HG02678 (cell line): ENCODE data around the gene MTFR1L.
"Not testable (repeated sequence)": the region's sequence is repeated elsewhere in the genome, so short reads cannot be mapped to it uniquely, and the experiment has no call there.

Source experiments
- ATAC-seq: cut with Tn5 transposase; IDR thresholded peaks from one replicate; pipeline ENCODE4 v1.9.1; 2021; ENCODE audit warnings: mild to moderate bottlenecking, moderate library complexity; ENCODE audit not compliant: unreplicated experiment

Gene MTFR1L

DNA sequence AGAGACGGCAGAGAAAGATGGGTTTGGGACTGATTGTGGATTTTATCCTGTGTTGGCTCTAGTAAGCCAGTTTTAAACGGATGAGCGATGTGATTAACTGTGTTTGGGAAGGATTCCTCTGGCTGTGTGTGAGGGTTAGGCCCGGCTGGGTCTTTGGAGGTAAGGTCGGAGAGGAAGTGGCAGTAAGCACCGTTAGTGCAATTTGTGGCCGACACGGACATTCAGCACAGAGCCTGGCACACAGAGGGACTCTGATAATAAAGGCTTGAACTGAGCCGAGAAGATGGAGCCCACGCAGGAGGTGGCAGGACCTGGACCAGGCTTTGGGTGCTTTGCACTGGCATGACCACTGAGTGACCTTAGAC, 1.3 kb downstream of the MTFR1L start:
- ATAC-seq, result no peak

DNA sequence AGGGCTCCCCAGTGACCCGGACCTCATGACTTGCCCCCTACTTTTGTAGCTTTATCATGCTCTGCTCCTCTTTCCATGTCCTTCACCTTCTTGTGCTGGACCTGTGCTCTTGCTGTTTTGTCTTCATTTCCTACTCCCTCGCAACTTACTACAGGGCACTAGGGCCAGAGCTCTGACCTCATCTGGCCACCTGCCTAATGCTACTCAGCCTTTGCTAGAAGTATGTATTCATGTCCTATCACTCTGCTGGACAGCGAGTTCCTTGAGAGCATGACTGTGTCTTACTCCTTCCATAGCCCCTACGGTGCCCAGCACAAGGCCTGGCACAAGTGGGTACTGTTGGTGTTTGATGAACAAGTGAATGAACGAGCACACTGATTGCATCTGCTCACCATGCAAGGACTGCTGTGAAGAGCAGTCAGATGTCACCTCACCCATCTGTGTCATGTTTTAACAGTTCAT, 1.9 kb downstream of the MTFR1L start:
- no peak for ATAC-seq

DNA sequence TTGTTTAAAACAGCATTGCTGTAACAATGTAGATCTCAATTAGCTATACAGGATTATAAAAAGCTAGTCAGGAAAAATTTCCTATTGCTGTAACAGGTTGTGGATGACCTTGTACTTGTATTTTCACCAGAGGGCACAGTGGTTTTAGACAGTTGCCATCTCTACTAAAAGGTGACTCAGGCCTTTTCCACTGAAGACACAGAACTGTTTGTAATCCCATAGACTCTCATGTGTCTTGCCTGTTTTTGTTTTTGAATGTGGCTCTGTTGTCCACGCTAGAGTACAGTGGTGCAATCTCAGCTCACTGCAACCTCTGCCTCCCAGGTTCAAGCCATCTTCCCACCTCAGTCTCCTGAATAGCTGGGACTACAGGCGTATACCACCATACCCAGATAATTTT, 5.9 kb downstream of the MTFR1L start:
- no peak for ATAC-seq

DNA sequence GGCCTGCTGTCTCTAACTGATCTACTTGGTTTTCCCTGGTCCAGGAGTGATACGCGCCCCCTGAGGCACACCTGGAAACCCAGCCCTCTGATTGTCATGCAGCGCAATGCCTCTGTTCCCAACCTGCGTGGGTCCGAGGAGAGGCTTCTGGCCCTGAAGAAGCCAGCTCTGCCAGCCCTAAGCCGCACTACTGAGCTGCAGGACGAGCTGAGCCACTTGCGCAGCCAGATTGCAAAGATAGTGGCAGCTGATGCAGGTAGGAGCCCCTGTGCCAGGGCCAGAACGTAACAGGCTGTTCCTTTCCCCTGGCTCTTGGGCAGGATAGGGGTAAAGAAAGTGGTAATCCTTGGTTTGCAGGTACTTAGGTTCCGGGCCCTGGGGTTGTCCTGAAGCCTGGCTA, 6.8 kb downstream of the MTFR1L start:
- no peak for ATAC-seq

DNA sequence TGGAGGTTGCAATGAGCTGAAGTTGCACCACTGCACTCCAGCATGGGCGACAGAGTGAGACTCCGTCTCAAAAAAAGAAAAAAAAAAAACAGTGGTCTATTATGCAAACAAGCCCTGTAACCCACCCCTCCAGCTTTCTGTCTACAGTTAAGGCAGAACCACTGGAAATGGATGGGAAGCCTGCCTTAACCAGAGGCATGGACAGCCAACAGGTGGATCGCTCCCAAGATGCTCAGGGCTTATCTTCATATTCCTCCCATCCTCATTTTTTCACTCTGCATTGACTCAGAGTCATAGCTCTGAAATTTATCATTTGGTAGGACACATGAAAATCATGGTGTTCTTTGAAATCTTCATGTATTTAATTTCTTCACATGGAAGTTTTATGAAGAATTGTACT, 8.7 kb downstream of the MTFR1L start:
- ATAC-seq, result no peak

DNA sequence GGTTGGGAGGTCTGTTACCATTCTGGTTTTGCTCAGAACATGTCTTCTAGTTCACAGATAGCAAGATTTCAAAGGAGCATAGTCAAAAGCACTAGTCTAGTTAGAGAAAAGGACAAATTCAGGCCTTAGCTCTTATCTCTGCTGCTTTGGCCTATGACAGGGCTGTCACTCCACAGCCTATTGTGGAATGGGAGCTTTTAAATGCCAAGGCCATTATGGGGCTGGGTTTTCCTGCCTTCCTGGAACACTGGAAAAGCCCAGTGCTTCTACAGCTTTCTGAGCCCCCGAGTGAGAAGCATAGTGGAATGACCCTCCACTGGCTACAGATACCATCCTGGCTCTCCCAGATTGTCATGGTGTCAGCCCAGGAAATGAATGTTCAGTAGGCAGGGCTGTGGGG, 9.3 kb downstream of the MTFR1L start:
- no peak for ATAC-seq

DNA sequence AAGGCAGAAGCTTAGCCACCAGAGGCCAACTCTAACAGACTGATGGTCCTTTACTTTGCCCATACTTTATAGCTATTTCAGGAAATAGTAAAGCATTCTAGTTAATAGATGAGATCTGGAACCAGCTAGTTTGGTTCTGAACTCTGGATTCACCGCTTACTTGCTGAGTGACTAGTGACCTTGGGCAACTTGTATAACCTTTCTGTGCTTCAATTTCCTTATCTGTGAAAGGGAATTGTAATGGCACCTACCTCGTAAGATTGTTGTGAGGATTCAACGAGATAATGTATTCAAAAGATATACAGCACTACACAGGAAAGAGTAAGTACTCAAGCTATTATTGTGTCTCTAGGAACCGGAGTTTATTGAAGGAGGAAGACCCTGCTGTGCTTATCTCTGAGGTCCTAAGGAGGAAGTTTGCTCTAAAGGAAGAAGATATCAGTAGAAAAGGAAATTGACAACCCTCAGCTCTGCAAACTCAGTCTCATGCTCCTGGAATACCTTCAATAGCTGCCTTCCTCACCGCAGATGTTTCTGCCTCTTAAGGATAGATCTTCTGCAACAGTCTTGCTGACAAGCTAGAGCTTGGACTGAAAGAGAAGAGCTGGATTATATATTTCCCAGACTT, 11.9 kb downstream of the MTFR1L start:
- ATAC-seq, result no peak

DNA sequence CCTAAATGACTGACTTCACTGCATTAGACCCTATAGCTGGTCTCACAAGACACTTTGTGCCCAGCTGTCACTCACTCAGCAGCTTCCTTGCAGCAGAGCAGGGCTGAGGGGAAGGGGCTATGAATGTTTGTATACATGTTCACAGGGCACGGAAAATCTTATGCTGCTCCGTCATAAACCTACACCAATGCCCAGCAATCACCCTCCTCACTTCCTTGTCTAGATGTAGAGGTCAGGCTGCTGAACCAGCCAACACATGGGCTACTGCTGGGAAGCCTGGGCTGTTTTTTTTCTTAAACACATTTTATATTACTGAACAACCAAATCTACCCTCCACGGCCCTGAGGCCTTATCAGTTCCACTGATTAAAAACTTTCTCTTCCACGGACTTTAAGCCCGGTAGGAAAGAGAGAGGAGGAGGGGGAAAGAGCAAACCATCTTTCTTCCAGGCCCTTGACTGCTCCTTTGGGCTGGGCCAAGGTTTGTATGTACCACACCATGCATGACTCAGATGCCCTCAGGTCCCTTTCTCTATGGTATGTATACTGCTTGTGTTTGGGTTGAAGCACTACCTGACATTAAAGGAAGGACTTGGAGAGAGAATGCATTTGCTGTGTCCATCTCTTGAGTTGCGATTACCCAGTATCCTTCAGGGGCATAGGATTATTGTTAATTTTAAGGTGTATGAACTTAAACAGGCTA, 12.7 kb downstream of the MTFR1L start:
- ATAC-seq, result no peak

DNA sequence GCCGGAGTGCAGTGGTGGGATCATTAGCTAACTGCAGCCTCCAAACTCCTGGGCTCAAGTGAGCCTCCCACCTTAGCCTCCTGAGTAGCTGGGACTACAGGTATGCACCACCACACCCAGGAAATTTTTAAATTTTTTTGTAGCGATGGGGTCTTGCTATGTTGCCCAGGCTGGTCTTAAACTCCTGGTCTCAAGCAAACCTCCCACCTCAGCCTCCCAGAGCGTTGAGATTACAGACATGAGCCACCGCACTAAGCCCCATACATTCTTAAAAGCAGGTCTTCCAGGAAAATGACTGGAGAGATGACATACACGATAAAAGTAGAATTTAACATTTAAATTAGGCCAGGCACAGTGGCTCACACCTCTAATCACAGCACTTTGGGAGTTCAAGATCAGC, 13.4 kb downstream of the MTFR1L start:
- no peak for ATAC-seq

DNA sequence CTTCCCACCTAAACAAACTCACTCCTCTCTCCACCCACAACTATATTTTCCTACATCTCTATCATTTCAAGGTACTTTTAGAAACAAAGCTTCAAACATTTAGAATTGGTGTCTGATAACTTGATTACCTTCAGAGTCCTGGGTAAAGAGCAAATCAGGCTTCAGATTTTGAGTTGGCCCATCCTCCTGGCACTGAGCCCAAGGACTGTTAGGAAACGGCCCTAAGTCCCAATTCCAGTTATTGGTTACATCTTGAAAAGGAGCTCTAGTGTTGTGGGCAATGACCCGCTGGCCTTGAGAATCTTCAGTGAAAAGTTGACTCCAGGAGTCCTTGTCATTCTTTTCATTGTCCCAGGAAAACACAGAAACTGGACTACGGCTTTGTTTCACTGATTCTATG, 15.1 kb downstream of the MTFR1L start:
- no peak for ATAC-seq

DNA sequence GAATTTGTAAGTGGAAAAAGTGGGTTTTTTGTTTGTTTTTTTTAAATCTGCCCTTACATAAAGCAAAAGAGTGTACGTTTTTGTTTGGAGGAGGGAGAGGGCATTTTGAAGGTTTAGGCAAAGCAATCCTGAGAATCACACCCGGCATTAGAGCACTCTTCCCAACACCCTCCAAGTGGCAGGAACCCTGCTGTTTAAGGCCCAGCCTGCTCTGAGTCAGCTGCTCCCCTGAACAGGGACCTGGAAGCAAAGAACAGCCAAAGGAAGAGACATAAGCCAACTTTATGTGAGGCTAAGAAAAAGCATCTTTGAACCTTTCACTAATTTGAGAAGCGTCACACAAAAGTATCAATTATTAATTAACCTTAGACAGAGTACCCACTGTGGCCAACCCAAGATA, 16.9 kb downstream of the MTFR1L start:
- ATAC-seq, result no peak

DNA sequence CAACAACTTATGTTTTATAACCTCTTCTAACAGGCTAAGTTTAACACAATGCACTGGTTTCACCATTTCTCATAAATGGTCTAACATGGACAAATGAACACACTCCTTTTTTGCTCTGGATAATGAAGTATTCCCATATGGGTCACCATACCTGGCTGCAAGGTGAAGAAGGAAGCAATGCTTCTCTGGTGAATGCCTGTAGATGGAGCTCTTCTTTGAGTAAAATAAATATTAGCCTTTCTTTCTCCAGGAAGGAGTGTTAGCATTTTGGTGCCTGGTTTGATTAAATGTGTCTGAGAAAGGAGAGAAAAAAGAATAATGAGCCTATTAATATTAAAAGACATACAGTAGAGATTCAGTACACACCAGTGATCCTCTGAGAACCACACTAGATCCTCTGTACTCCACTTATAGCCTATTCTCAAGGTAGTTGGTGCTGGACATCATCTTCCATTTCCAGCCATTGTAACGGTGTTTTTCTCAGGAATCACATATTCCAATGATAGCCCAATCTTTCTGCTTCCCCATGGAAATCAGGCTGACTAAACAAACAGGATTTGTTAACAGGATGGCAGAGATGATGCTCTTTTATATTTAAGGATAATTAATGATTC, 17.6 kb downstream of the MTFR1L start:
- ATAC-seq, result no peak

DNA sequence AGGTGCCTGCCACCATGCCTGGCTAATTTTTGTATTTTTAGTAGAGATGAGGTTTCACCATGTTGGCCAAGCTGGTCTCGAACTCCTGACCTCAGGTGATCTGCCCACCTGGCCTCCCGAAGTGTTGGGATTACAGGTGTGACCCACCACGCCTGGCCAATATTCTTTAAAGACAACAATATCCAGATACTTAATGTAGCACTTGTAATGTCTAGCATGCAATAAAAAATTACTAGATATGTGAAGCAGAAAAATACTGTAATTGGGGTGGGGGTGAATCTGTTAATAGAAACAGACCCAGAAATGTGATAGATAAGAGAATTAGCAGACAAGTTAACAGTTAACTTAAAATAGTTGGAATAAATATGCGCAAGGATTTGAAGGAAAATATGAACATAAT, 20.1 kb downstream of the MTFR1L start:
- not testable (repeated sequence) for ATAC-seq

DNA sequence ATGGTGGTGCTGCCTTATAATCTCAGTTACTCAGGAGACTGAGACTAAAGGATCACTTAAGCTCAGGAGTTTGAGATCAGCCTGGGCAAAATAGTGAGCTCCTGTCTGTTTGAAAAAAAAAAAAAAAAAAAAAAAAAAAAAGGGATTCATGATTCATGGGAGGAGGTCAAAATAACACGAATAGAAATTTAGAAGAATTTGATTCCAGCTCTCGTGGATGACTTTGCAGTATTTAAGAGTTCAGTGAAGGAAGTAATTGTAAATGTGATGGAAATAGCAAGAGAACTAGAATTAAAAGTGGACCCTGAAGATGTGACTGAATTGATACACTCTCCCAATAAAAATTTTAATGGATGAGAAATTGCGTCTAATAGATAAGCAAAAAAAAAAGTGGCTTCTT, 23.7 kb downstream of the MTFR1L start:
- no peak for ATAC-seq

DNA sequence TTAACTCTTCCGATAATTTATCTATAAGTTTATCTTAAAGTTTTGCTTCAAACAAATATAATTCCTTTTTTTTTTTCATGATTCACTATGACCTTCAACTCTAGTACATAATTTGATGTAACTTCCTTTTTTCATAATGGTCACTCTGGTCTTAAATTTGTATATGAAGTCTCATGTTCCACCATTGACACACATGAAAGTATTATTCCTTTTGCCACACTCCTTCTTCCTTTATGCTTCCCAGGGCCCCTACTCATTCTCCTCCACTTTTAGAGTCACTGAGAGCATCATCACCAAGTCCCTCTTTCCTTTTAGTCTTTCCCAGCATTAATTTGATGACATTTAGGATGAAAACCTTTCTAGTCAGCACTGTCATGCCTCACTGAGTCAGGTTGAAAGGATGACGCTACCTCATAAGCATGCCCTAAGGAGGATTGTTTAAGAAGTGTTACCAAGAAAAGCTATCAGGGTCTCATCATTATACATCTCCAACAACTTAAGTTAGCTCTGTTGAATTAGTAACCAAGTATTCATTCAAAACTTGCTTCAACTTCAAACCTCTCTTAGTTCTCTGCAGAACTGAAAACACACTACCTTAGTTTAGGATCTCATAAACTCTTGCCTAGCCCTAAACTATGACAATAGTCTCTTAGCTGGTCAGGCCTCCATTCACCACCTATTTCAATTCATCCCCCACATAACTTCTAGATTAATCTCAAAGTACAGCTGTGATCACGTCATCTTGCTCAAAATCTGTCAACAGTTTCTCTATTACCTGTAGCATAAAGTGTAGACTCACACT, 25.0 kb downstream of the MTFR1L start:
- ATAC-seq, result no peak

DNA sequence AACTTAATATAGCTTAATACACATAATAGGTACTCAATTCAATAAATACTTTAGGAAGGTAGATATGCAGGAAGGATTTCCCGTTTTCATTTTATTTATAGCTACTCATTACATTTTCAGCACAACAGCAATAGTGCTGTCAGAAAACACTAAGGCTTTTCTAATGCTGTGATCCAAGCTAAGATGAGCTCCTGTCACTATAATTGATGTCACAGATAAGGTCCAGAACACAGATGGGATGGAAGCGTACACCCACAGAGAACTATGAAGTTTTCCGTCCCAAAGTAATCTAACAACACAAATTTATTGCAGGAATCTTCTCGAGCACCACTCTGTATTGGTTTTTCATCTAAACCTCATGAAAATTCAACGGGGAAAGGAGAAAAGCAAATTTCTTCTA, 25.9 kb downstream of the MTFR1L start:
- ATAC-seq, result no peak

DNA sequence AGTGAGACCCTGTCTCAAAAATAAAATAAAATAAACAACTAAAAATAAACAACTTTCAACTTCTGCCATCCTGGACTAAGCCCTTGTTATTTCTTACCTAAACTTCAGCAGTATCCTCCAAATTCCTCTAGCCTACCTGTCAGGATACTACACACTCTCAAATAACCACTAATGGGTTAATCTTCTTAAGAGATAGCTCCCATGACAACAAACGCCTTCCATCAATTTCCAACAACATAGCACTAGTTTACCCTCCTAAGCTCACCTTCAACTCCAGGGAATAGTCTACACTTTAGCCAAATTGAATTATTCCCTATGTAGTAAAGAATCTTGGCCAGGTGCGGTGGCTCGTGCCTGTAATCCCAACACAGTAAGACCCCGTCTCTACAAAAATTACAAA, 28.2 kb downstream of the MTFR1L start:
- ATAC-seq, result no peak

DNA sequence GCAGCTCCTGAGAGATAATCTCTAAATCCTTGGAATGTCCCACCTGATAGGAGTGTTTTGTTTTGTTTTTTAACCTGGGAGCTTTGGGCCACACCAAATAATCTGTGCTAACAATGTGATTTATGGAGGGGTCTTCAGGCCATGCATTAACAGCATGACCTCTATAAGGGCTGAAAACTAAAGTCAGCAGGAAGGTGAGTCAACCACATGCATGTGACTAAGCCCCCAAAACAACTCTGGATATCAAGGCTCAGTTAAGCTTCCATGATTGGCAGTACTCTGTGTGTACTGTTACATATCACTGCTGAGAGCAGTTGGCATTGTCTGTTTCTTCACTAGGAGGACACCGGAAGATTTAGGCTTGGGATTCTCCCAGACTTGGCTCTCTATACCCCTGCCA, 28.8 kb downstream of the MTFR1L start:
- ATAC-seq, result no peak

DNA sequence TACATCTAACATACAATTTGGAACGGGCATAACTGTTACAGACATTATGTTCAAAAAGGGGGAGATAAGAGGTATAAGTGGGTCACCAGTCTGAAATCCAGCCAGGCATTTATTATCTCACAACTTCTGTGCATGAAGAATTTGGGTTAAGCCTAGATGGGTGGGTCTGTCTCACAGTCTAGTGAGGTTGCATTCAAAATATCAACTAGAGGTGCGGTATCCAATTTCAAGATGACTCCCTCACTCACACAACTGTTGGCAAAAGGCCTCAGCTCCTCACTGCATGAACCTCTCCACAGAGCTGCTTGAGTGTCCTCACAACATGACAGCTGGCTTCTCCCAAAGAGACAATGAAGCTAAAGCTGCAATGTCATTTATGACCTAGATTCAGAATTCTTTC, 34.8 kb downstream of the MTFR1L start:
- no peak for ATAC-seq

DNA sequence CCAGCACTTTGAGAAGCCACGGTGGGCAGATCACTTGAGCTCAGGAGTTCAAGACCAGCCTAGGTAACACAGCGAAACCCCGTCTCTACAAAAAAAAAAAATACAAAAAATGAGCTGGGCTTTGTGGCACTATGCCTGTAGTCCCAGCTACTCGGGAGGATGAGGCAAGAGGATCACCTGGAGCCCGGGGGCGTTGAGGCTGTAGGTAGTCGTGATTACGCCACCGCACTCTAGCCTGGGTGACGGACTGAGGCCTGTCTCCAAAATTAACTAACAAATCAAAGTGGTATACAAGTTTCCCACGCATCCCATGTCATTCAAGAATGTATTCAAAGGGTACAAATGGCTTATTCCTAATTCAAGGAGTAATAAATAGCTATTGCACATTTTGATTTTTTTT, 37.1 kb downstream of the MTFR1L start:
- no peak for ATAC-seq

DNA sequence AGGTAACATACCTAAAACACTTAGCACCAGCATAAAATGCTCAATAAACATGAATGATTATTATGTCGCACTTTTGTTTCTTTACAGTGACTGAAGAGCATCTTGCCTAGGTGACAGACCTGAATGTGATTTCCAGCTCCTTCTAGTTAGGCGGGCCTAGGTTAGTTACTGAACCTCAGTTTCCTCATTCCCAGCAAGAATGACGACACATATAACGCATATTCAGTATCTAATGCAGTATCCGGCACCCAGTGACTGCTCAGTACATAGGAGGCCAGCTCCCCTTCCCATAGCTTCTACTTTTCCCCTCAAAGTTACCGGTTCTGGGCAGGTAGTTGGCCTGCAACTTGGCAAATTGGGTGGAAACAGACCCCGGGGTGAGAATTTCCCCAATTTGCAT, 38.7 kb downstream of the MTFR1L start:
- ATAC-seq, result no peak
